Activated T-helper 17 cell treated with anti-CD3 and anti-CD28 coated beads, Interleukin-2, amount 50 U/mL, for 72 hours (primary cell): ENCODE measurements around the gene TGFBI. TPM values are rescaled to one million over a fixed set of nuclear protein-coding genes. Genes with fewer than 3 reads are reported as not detected.

Source experiments
- ATAC-seq: fragments of 150-1000 bp; cut with Tn5 transposase; replicated peaks from 2 replicates; pipeline ENCODE4 v1.10.0; 2021; ENCODE audit warnings: mild to moderate bottlenecking, moderate library complexity
- H3K27ac Mint-ChIP-seq: one replicate; pipeline ENCODE4 v1.8.0; 2022; ENCODE audit warnings: mixed read lengths
- H3K27me3 Mint-ChIP-seq: one replicate; pipeline ENCODE4 v1.8.0; 2022; ENCODE audit warnings: mixed read lengths
- H3K36me3 Mint-ChIP-seq: one replicate; pipeline ENCODE4 v1.8.0; 2022; ENCODE audit warnings: low read depth, mild to moderate bottlenecking, mixed read lengths
- H3K4me1 Mint-ChIP-seq: one replicate; pipeline ENCODE4 v1.8.0; 2022; ENCODE audit warnings: mixed read lengths
- H3K4me3 Mint-ChIP-seq: one replicate; pipeline ENCODE4 v1.8.0; 2022; ENCODE audit warnings: mild to moderate bottlenecking, mixed read lengths
- H3K9me3 Mint-ChIP-seq: one replicate; pipeline ENCODE4 v1.8.0; 2022; ENCODE audit warnings: mixed read lengths
- total RNA-seq, 2 donors: library from RNA; stranded (reverse); gene quantifications; one replicate each; pipeline ENCODE4 v1.2.3, GENCODE V29; 2022

Gene TGFBI
- total RNA-seq, 2 donors from 2014 or later, result 0.78 TPM; not detected in 1

GRCh38 chr5:136066661-136067271 is 38.0 kb downstream of the TGFBI start:
- H3K36me3 Mint-ChIP-seq, result no peaks in the 10 kb centered on the region
- H3K27ac Mint-ChIP-seq, result no peak overlapping the region
- no peaks in the 10 kb centered on the region for H3K9me3 Mint-ChIP-seq
- H3K27me3 Mint-ChIP-seq, result peaks cover 9% of the 10 kb centered on the region
- H3K4me3 Mint-ChIP-seq, result no peak overlapping the region
- H3K4me1 Mint-ChIP-seq, result no peaks in the 10 kb centered on the region
- ATAC-seq, result no peak

GRCh38 chr5:136067422-136067821 is 38.6 kb downstream of the TGFBI start:
- Mint-ChIP-seq H3K9me3 (no peaks in the 10 kb centered on the region), H3K4me3 (no peak overlapping the region), H3K36me3 (no peaks in the 10 kb centered on the region), H3K27me3 (peaks cover 9% of the 10 kb centered on the region), H3K27ac (no peak overlapping the region), H3K4me1 (no peaks in the 10 kb centered on the region)
- ATAC-seq, result no peak

GRCh38 chr5:136070486-136071285 is 41.9 kb downstream of the TGFBI start:
- no peak for ATAC-seq
- H3K4me3 Mint-ChIP-seq, result no peak overlapping the region
- H3K36me3 Mint-ChIP-seq, result no peaks in the 10 kb centered on the region
- H3K27ac Mint-ChIP-seq, result no peak overlapping the region
- no peaks in the 10 kb centered on the region for H3K9me3 Mint-ChIP-seq
- H3K4me1 Mint-ChIP-seq, result no peaks in the 10 kb centered on the region
- peaks cover 9% of the 10 kb centered on the region for H3K27me3 Mint-ChIP-seq

- no peak overlapping the region for H3K27ac Mint-ChIP-seq
- H3K36me3 Mint-ChIP-seq, result peaks cover 7% of the 10 kb centered on the region
- H3K27me3 Mint-ChIP-seq, result peaks cover 26% of the 10 kb centered on the region
- no peak for ATAC-seq
- H3K9me3 Mint-ChIP-seq, result no peaks in the 10 kb centered on the region
- H3K4me3 Mint-ChIP-seq, result no peak overlapping the region
- H3K4me1 Mint-ChIP-seq, result peaks cover 5% of the 10 kb centered on the region
Observed at GRCh38 chr5:136073714-136074529, 45.1 kb downstream of the TGFBI start.

GRCh38 chr5:136075466-136075891 is 46.7 kb downstream of the TGFBI start:
- Mint-ChIP-seq H3K9me3 (no peaks in the 10 kb centered on the region), H3K4me3 (no peak overlapping the region), H3K4me1 (peaks cover 14% of the 10 kb centered on the region), H3K36me3 (peaks cover 11% of the 10 kb centered on the region), H3K27ac (no peak overlapping the region), H3K27me3 (peaks cover 28% of the 10 kb centered on the region)
- ATAC-seq, result no peak

GRCh38 chr5:136076067-136076466 is 47.3 kb downstream of the TGFBI start:
- Mint-ChIP-seq H3K27ac (no peak overlapping the region), H3K4me1 (peaks cover 17% of the 10 kb centered on the region), H3K27me3 (peaks cover 29% of the 10 kb centered on the region), H3K9me3 (no peaks in the 10 kb centered on the region), H3K4me3 (no peak overlapping the region), H3K36me3 (peaks cover 13% of the 10 kb centered on the region)
- no peak for ATAC-seq

- Mint-ChIP-seq H3K4me3 (no peak overlapping the region), H3K4me1 (peaks cover 17% of the 10 kb centered on the region), H3K9me3 (no peaks in the 10 kb centered on the region), H3K27ac (no peak overlapping the region), H3K36me3 (peaks cover 13% of the 10 kb centered on the region), H3K27me3 (peaks cover 29% of the 10 kb centered on the region)
- no peak for ATAC-seq
Observed at GRCh38 chr5:136076881-136077445, 48.2 kb downstream of the TGFBI start.

GRCh38 chr5:136079195-136079985 is 50.6 kb downstream of the TGFBI start:
- H3K27ac Mint-ChIP-seq, result no peak overlapping the region
- no peak for ATAC-seq

GRCh38 chr5:136080113-136080482 is 51.3 kb downstream of the TGFBI start:
- Mint-ChIP-seq H3K4me1 (peaks cover 17% of the 10 kb centered on the region), H3K27ac (peak overlapping the region; percentile 96), H3K9me3 (no peaks in the 10 kb centered on the region), H3K36me3 (peaks cover 13% of the 10 kb centered on the region), H3K4me3 (peak overlapping the region; percentile 78), H3K27me3 (peaks cover 29% of the 10 kb centered on the region)
- ATAC-seq, result peak; percentile 29

More at GRCh38 chr5:136079195-136079985, 50.6 kb downstream of the TGFBI start:
- Mint-ChIP-seq H3K27me3 (peaks cover 29% of the 10 kb centered on the region), H3K9me3 (no peaks in the 10 kb centered on the region), H3K4me3 (peak overlapping the region; percentile 78), H3K36me3 (peaks cover 13% of the 10 kb centered on the region), H3K4me1 (peaks cover 17% of the 10 kb centered on the region)

- Mint-ChIP-seq H3K9me3 (no peaks in the 10 kb centered on the region), H3K4me1 (peaks cover 17% of the 10 kb centered on the region), H3K36me3 (peaks cover 13% of the 10 kb centered on the region), H3K27ac (peak overlapping the region; percentile 96), H3K27me3 (peaks cover 29% of the 10 kb centered on the region), H3K4me3 (peak overlapping the region; percentile 78)
- ATAC-seq, result peak; percentile 99
Observed at GRCh38 chr5:136080483-136081216, 51.9 kb downstream of the TGFBI start.

GRCh38 chr5:136081217-136081591 is 52.4 kb downstream of the TGFBI start:
- H3K4me1 Mint-ChIP-seq, result peaks cover 17% of the 10 kb centered on the region
- no peaks in the 10 kb centered on the region for H3K9me3 Mint-ChIP-seq
- peak overlapping the region; percentile 78 for H3K4me3 Mint-ChIP-seq
- no peak for ATAC-seq
- H3K27ac Mint-ChIP-seq, result no peak overlapping the region
- peaks cover 29% of the 10 kb centered on the region for H3K27me3 Mint-ChIP-seq
- peaks cover 13% of the 10 kb centered on the region for H3K36me3 Mint-ChIP-seq

- peaks cover 17% of the 10 kb centered on the region for H3K4me1 Mint-ChIP-seq
- H3K27me3 Mint-ChIP-seq, result peaks cover 26% of the 10 kb centered on the region
- H3K27ac Mint-ChIP-seq, result no peak overlapping the region
- H3K4me3 Mint-ChIP-seq, result no peak overlapping the region
- ATAC-seq, result no peak
- no peaks in the 10 kb centered on the region for H3K9me3 Mint-ChIP-seq
- peaks cover 13% of the 10 kb centered on the region for H3K36me3 Mint-ChIP-seq
Observed at GRCh38 chr5:136082390-136083193, 53.8 kb downstream of the TGFBI start.
